HepG2 (cell line): ENCODE measurements around the gene DPH2. TPM values are rescaled to one million over a fixed set of nuclear protein-coding genes. Genes with fewer than 3 reads are reported as not detected.

Source experiments
- ELF4 ChIP-seq: sonication (generic); formaldehyde crosslinking; IDR thresholded peaks from 2 replicates; pipeline ENCODE4 v1.5.0; 2020; ENCODE audit warnings: missing genetic modification reagents, mild to moderate bottlenecking, moderate library complexity, borderline replicate concordance
- ETS1 ChIP-seq: sonication (generic); formaldehyde crosslinking; IDR thresholded peaks from 2 replicates; pipeline ENCODE4 v1.4.0; 2020; ENCODE audit warnings: missing genetic modification reagents
- GPBP1L1 ChIP-seq: sonication (generic); formaldehyde crosslinking; IDR thresholded peaks from 2 replicates; pipeline ENCODE4 v1.5.0; 2020; ENCODE audit warnings: mild to moderate bottlenecking, missing genetic modification reagents
- HMGXB4 ChIP-seq, 2 experiments: sonication (generic) in 1 of 2; formaldehyde crosslinking in 1 of 2; IDR thresholded peaks; 2 replicates each; pipeline versions ENCODE4 v1.4.0 to v1.6.1; 2018 to 2020; ENCODE audit warnings: missing genetic modification reagents in 2 of 2, borderline replicate concordance in 1 of 2, low read depth in 1 of 2, mild to moderate bottlenecking in 1 of 2, missing biosample characterization in 1 of 2
- MAFG ChIP-seq: sonication (generic); formaldehyde crosslinking; IDR thresholded peaks from 2 replicates; pipeline ENCODE4 v1.5.1; 2020; ENCODE audit warnings: mild to moderate bottlenecking, missing genetic modification reagents
- MAZ ChIP-seq, 2 experiments: sonication (generic) in 1 of 2; formaldehyde crosslinking in 1 of 2; IDR thresholded peaks; 2 replicates each; pipeline versions ENCODE4 v1.5.0 to v1.6.1; 2012 to 2020; ENCODE audit warnings: low read depth in 2 of 2, mild to moderate bottlenecking in 2 of 2, borderline replicate concordance in 1 of 2, improper control_type of control experiment in 1 of 2, low read length in 1 of 2, missing genetic modification reagents in 1 of 2, moderate library complexity in 1 of 2
- MTF1 ChIP-seq: sonication (generic); formaldehyde crosslinking; IDR thresholded peaks from 2 replicates; pipeline ENCODE4 v1.5.0; 2020; ENCODE audit warnings: missing genetic modification reagents
- MYC ChIP-seq: sonication (generic); formaldehyde crosslinking; IDR thresholded peaks from 2 replicates; pipeline ENCODE4 v1.9.0; 2021; ENCODE audit warnings: missing genetic modification reagents, borderline replicate concordance
- NR2C2 ChIP-seq: sonication (generic); formaldehyde crosslinking; IDR thresholded peaks from 2 replicates; pipeline ENCODE4 v1.4.0; 2020; ENCODE audit warnings: missing genetic modification reagents, mild to moderate bottlenecking, moderate library complexity, borderline replicate concordance
- NR2F2 ChIP-seq: IDR thresholded peaks from 2 replicates; pipeline ENCODE4 v1.6.1; 2012; ENCODE audit warnings: low read depth, inconsistent platforms, borderline replicate concordance
- POGZ ChIP-seq: sonication (generic); formaldehyde crosslinking; IDR thresholded peaks from 2 replicates; pipeline ENCODE4 v1.4.0; 2020; ENCODE audit warnings: mild to moderate bottlenecking, missing genetic modification reagents
- RAD51 ChIP-seq: fragments of 450-650 bp; IDR thresholded peaks from 2 replicates; pipeline ENCODE4 v1.6.1; 2016; ENCODE audit warnings: borderline replicate concordance
- RXRB ChIP-seq: IDR thresholded peaks from 2 replicates; pipeline ENCODE4 v1.6.1; 2016; ENCODE audit warnings: borderline replicate concordance, missing genetic modification reagents, missing compliant biosample characterization
- SP1 ChIP-seq, 2 experiments: fragments of 450-650 bp in 1 of 2; sonication (generic) in 1 of 2; formaldehyde crosslinking in 1 of 2; IDR thresholded peaks; 2 replicates each; pipeline versions ENCODE4 v1.4.0 to v1.6.1; 2016 to 2020; ENCODE audit warnings: missing genetic modification reagents in 1 of 2
- TBP ChIP-seq: sonication (generic); formaldehyde crosslinking; IDR thresholded peaks from 2 replicates; pipeline ENCODE4 v1.5.0; 2020; ENCODE audit warnings: missing genetic modification reagents
- ZBTB37 ChIP-seq: sonication (generic); formaldehyde crosslinking; IDR thresholded peaks from 2 replicates; pipeline ENCODE4 v1.4.0; 2020; ENCODE audit warnings: mild to moderate bottlenecking, missing genetic modification reagents
- ZFP36L2 ChIP-seq: sonication (generic); formaldehyde crosslinking; IDR thresholded peaks from 2 replicates; pipeline ENCODE4 v1.4.0; 2020; ENCODE audit warnings: missing genetic modification reagents
- ZFP82 ChIP-seq: sonication (generic); formaldehyde crosslinking; IDR thresholded peaks from 2 replicates; pipeline ENCODE4 v1.5.1; 2020; ENCODE audit warnings: mild to moderate bottlenecking, missing genetic modification reagents, borderline replicate concordance
- ZNF354B ChIP-seq: sonication (generic); formaldehyde crosslinking; IDR thresholded peaks from 2 replicates; pipeline ENCODE4 v1.8.0; 2022; ENCODE audit warnings: mild to moderate bottlenecking, missing genetic modification reagents
- ZNF431 ChIP-seq: sonication (generic); formaldehyde crosslinking; IDR thresholded peaks from 2 replicates; pipeline ENCODE4 v1.9.0; 2022; ENCODE audit warnings: missing genetic modification reagents, low read depth, mild to moderate bottlenecking, borderline replicate concordance
- ZNF468 ChIP-seq: sonication (generic); formaldehyde crosslinking; IDR thresholded peaks from 2 replicates; pipeline ENCODE4 v1.8.0; 2022; ENCODE audit warnings: mild to moderate bottlenecking, moderate library complexity, missing genetic modification reagents
- ZNF501 ChIP-seq: sonication (generic); formaldehyde crosslinking; IDR thresholded peaks from 2 replicates; pipeline ENCODE4 v1.5.1; 2020; ENCODE audit warnings: mild to moderate bottlenecking, moderate library complexity, missing genetic modification reagents
- ZNF562 ChIP-seq: sonication (generic); formaldehyde crosslinking; IDR thresholded peaks from 2 replicates; pipeline ENCODE4 v1.8.0; 2022; ENCODE audit warnings: missing genetic modification reagents, borderline replicate concordance
- polyA plus RNA-seq, 8 experiments: library from polyadenylated mRNA; depleted of rRNA in 3 of 8; stranded (reverse) in 7 of 8; unstranded in 1 of 8; fragments of >200 nt; fragmentation: Illumina TruSeq in 4 of 8; extraction: Trizol in 4 of 8; gene quantifications; 2 replicates each; pipeline versions ENCODE4 v1.2.1 to v1.2.3, GENCODE V29; 2011 to 2016; ENCODE audit warnings: low read depth in 4 of 8, missing spikeins in 1 of 8, mixed read lengths in 1 of 8; ENCODE audit not compliant: insufficient read depth in 1 of 8
- total RNA-seq, 5 experiments: library from RNA; depleted of rRNA; stranded (reverse); fragments of >200 nt; fragmentation: Illumina TruSeq; extraction: Trizol; gene quantifications; 2 replicates each; pipeline ENCODE4 v1.2.3, GENCODE V29; 2016; ENCODE audit warnings: low read depth in 1 of 5

Gene DPH2
- total and polyA plus RNA-seq, 2 of the 13 experiments (the other 11 are each of a cell fraction or from before 2014, with no cell fraction given): 32.2 to 38.3 TPM

GRCh38 chr1:43991476-43992231, 21.8 kb downstream of the DPH2 start, which contains the start of gene CCDC24 (continued):
- TF ChIP-seq ZNF562 (CRISPR knock-in tag) (no peak), ZNF354B (CRISPR knock-in tag) (no peak), ELF4 (CRISPR knock-in tag) (no peak), NR2F2 (no peak), ZBTB37 (no peak), ZFP36L2 (no peak), MAFG (CRISPR knock-in tag) (no peak), ZNF468 (CRISPR knock-in tag) (no peak), RXRB (CRISPR knock-in tag) (no peak), RAD51 (no peak), POGZ (CRISPR knock-in tag) (peak; percentile 46), TBP (no peak), MAZ (IDR thresholded peaks at IDR 0.05; ENCODE audit: borderline replicate concordance, low read depth, low read length) (peak; percentile 29; the same call in 1 of the 2 replicates), MAZ (CRISPR knock-in tag; IDR thresholded peaks at IDR 0.05; ENCODE audit: low read depth) (peak; percentile 70; the same call in 1 of the 2 replicates), NR2C2 (CRISPR knock-in tag) (peak; percentile 74), ZNF501 (CRISPR knock-in tag) (peak; percentile 70), ETS1 (no peak), MYC (CRISPR knock-in tag) (peak; percentile 76; the same call in 1 of the 2 replicates), ZFP82 (CRISPR knock-in tag) (no peak), ZNF431 (CRISPR knock-in tag) (no peak), GPBP1L1 (CRISPR knock-in tag) (no peak), SP1 (IDR thresholded peaks at IDR 0.05) (no peak), SP1 (CRISPR knock-in tag; IDR thresholded peaks at IDR 0.05) (peak; percentile 63), HMGXB4 (CRISPR knock-in tag; IDR thresholded peaks at IDR 0.05; ENCODE audit: borderline replicate concordance in 1 of 2, low read depth in 1 of 2) (peak; percentile 52 to 82), MTF1 (no peak)
